IMR-90 (cell line): ENCODE results near the gene DUSP10. TPM values are rescaled to one million over a fixed set of nuclear protein-coding genes. Genes with fewer than 3 reads are reported as not detected.

Experiments used
- ATAC-seq: fragments of 200-7000 bp; cut with Tn5 transposase; 2 replicates; pipeline ENCODE4 v1.9.1; 2020; ENCODE audit warnings: low read depth, mild to moderate bottlenecking, moderate library complexity
- BruUV-seq: library from RNA; stranded (reverse); fragments of 400-500 nt; replicated peaks from 2 replicates; lab custom pipeline; 2021; lab: Mats Ljungman, UMichigan
- CTCF ChIA-PET: fragments of 300-600 bp; formaldehyde crosslinking; extraction: SDS; loops from one replicate; lab custom pipeline; 2021; ENCODE audit warnings: antibody characterized with exemption; lab: Yijun Ruan, JAX
- POLR2A ChIA-PET: fragments of 300-600 bp; sonication (Branson Sonifier 250); formaldehyde crosslinking; loops from one replicate; lab custom pipeline; 2022; ENCODE audit warnings: antibody characterized with exemption; ENCODE audit not compliant: unreplicated experiment; lab: Charles Lee
- DNase-seq: peaks from one replicate; pipeline ENCODE4 v3.0.0; 2013
- H2AFZ ChIP-seq: replicated peaks from 2 replicates; pipeline ENCODE3; 2013; ENCODE audit warnings: low read length, mild to moderate bottlenecking; ENCODE audit not compliant: poor library complexity
- H2AK5ac ChIP-seq: 2 replicates; pipeline ENCODE4 v1.6.1; 2013; ENCODE audit warnings: low read depth, low read length, inconsistent platforms
- H2AK9ac ChIP-seq: replicated peaks from 2 replicates; pipeline ENCODE3; 2013; ENCODE audit warnings: mild to moderate bottlenecking, low read depth, low read length, moderate library complexity; ENCODE audit not compliant: poor library complexity
- H2BK120ac ChIP-seq: 2 replicates; pipeline ENCODE4 v1.6.1; 2013; ENCODE audit warnings: low read depth, low read length, inconsistent platforms
- H2BK15ac ChIP-seq: 3 replicates; pipeline ENCODE4 v1.6.1; 2013; ENCODE audit warnings: low read depth, low read length, inconsistent platforms
- H2BK20ac ChIP-seq: 2 replicates; pipeline ENCODE4 v1.6.1; 2013; ENCODE audit warnings: low read depth, mild to moderate bottlenecking, inconsistent platforms, low read length, moderate library complexity
- H2BK5ac ChIP-seq: 2 replicates; pipeline ENCODE4 v1.6.1; 2013; ENCODE audit warnings: mild to moderate bottlenecking, low read depth, low read length, inconsistent platforms; ENCODE audit not compliant: poor library complexity, severe bottlenecking
- H3K14ac ChIP-seq: replicated peaks from 2 replicates; pipeline ENCODE4 v1.6.1; 2013; ENCODE audit warnings: low read depth, low read length, inconsistent platforms
- H3K18ac ChIP-seq: 2 replicates; pipeline ENCODE4 v1.6.1; 2013; ENCODE audit warnings: low read depth, low read length, control low read depth
- H3K23ac ChIP-seq: 2 replicates; pipeline ENCODE4 v1.6.1; 2013; ENCODE audit warnings: low read depth, low read length, inconsistent platforms
- H3K27ac ChIP-seq: 2 replicates; pipeline ENCODE4 v1.5.1; 2013; ENCODE audit warnings: mild to moderate bottlenecking, control low read depth, low read length; ENCODE audit not compliant: insufficient read depth
- H3K27me3 ChIP-seq: 2 replicates; pipeline ENCODE4 v1.6.1; 2013; ENCODE audit warnings: low read length; ENCODE audit not compliant: control insufficient read depth, insufficient read depth
- H3K36me3 ChIP-seq: 2 replicates; pipeline ENCODE4 v1.6.1; 2013; ENCODE audit warnings: low read length, mixed read lengths; ENCODE audit not compliant: control insufficient read depth, insufficient read depth
- H3K4ac ChIP-seq: 2 replicates; pipeline ENCODE4 v1.6.1; 2013; ENCODE audit warnings: low read depth, low read length, inconsistent platforms
- H3K4me1 ChIP-seq: 2 replicates; pipeline ENCODE4 v1.6.1; 2013; ENCODE audit warnings: low read length, mixed read lengths; ENCODE audit not compliant: control insufficient read depth, insufficient read depth
- H3K4me2 ChIP-seq: 2 replicates; pipeline ENCODE4 v1.6.1; 2013; ENCODE audit warnings: low read depth, mild to moderate bottlenecking, control low read depth, low read length, moderate library complexity
- H3K4me3 ChIP-seq: 2 replicates; pipeline ENCODE4 v1.5.1; 2013; ENCODE audit warnings: low read depth, mild to moderate bottlenecking, control low read depth, low read length, moderate library complexity; ENCODE audit not compliant: insufficient read depth
- H3K56ac ChIP-seq: 2 replicates; pipeline ENCODE4 v1.6.1; 2013; ENCODE audit warnings: low read length, inconsistent platforms; ENCODE audit not compliant: insufficient read depth; ENCODE audit errors: extremely low read depth
- H3K79me1 ChIP-seq, 2 experiments: 2 replicates each; pipeline ENCODE4 v1.6.1; 2013; ENCODE audit warnings: low read length in 2 of 2, inconsistent platforms in 1 of 2, low read depth in 1 of 2
- H3K9ac ChIP-seq: 2 replicates; pipeline ENCODE4 v1.6.1; 2013; ENCODE audit warnings: low read depth, low read length, control low read depth
- H3K9me1 ChIP-seq: 2 replicates; pipeline ENCODE4 v1.6.1; 2013; ENCODE audit warnings: low read length, inconsistent platforms; ENCODE audit not compliant: insufficient read depth
- H3K9me3 ChIP-seq: 2 replicates; pipeline ENCODE4 v1.6.1; 2013; ENCODE audit warnings: low read length; ENCODE audit not compliant: control insufficient read depth, insufficient read depth
- H4K20me1 ChIP-seq: 2 replicates; pipeline ENCODE4 v1.6.1; 2013; ENCODE audit warnings: low read length, inconsistent platforms; ENCODE audit not compliant: insufficient read depth
- H4K5ac ChIP-seq: 2 replicates; pipeline ENCODE4 v1.6.1; 2013; ENCODE audit warnings: mild to moderate bottlenecking, low read depth, low read length, control low read depth
- H4K8ac ChIP-seq, 2 experiments: 2 replicates each; pipeline ENCODE4 v1.6.1; 2013; ENCODE audit warnings: low read depth in 2 of 2, low read length in 2 of 2, control low read depth in 1 of 2, inconsistent platforms in 1 of 2
- H4K91ac ChIP-seq: 2 replicates; pipeline ENCODE4 v1.6.1; 2013; ENCODE audit warnings: low read depth, low read length, inconsistent platforms; ENCODE audit not compliant: insufficient read depth
- BHLHE40 ChIP-seq: fragments of 150-350 bp; IDR thresholded peaks from 2 replicates; pipeline ENCODE4 v1.6.1; 2016; ENCODE audit warnings: mild to moderate bottlenecking, low read depth, low read length
- CEBPB ChIP-seq: IDR thresholded peaks from 2 replicates; pipeline ENCODE4 v1.6.1; 2012; ENCODE audit warnings: low read depth, low read length, improper control_type of control experiment
- CHD1 ChIP-seq: IDR thresholded peaks from 2 replicates; pipeline ENCODE4 v1.6.1; 2012; ENCODE audit warnings: low read depth, low read length, improper control_type of control experiment
- CTCF ChIP-seq: conservative IDR thresholded peaks from 2 replicates; pipeline ENCODE4 v1.5.1; 2012; ENCODE audit warnings: mild to moderate bottlenecking, low read depth, low read length, improper control_type of control experiment
- FOS ChIP-seq: fragments of 150-350 bp; IDR thresholded peaks from 2 replicates; pipeline ENCODE4 v1.6.1; 2016; ENCODE audit warnings: low read depth, low read length
- MAFK ChIP-seq: IDR thresholded peaks from 2 replicates; pipeline ENCODE4 v1.6.1; 2012; ENCODE audit warnings: low read depth, low read length, improper control_type of control experiment
- MAZ ChIP-seq: IDR thresholded peaks from 2 replicates; pipeline ENCODE4 v1.6.1; 2012; ENCODE audit warnings: low read depth, mild to moderate bottlenecking, low read length, improper control_type of control experiment, moderate library complexity, borderline replicate concordance
- MXI1 ChIP-seq: IDR thresholded peaks from 2 replicates; pipeline ENCODE4 v1.6.1; 2012; ENCODE audit warnings: low read depth, mild to moderate bottlenecking, low read length, moderate library complexity, borderline replicate concordance
- NFE2L2 ChIP-seq: fragments of 150-350 bp; IDR thresholded peaks from 2 replicates; pipeline ENCODE4 v1.6.1; 2016; ENCODE audit warnings: low read depth, mild to moderate bottlenecking, low read length
- POLR2A ChIP-seq: IDR thresholded peaks from 2 replicates; pipeline ENCODE4 v1.6.1; 2012; ENCODE audit warnings: mild to moderate bottlenecking, low read depth, low read length
- RAD21 ChIP-seq: IDR thresholded peaks from 2 replicates; pipeline ENCODE4 v1.6.1; 2012; ENCODE audit warnings: low read length, improper control_type of control experiment
- RCOR1 ChIP-seq: IDR thresholded peaks from 2 replicates; pipeline ENCODE4 v1.6.1; 2012; ENCODE audit warnings: mild to moderate bottlenecking, low read length, improper control_type of control experiment; ENCODE audit not compliant: insufficient replicate concordance
- RFX5 ChIP-seq: IDR thresholded peaks from 2 replicates; pipeline ENCODE4 v1.8.0; 2012; ENCODE audit warnings: low read depth, mild to moderate bottlenecking, low read length, moderate library complexity
- SMC3 ChIP-seq: fragments of 150-350 bp; IDR thresholded peaks from 2 replicates; pipeline ENCODE4 v1.6.1; 2016; ENCODE audit warnings: low read depth, mild to moderate bottlenecking, antibody characterized with exemption, low read length, moderate library complexity
- USF2 ChIP-seq: fragments of 150-350 bp; IDR thresholded peaks from 2 replicates; pipeline ENCODE4 v1.6.1; 2017; ENCODE audit warnings: mild to moderate bottlenecking, antibody characterized with exemption, low read length, low read depth
- WGBS, 2 experiments: methylation state at CpG; one replicate each; pipeline versions ENCODE4 v1.1.5 to v1.1.7; 2013; ENCODE audit warnings: missing lambda C conversion rate in 2 of 2; ENCODE audit not compliant: insufficient read length in 1 of 2; ENCODE audit errors: extremely low coverage in 2 of 2; 5-methylcytosine and 5-hydroxymethylcytosine counted together
- dilution Hi-C: fragments of 300-500 bp; cut with HindIII; formaldehyde crosslinking; loops from one replicate; pipeline ENCODE4 v1.14.3; 2018; ENCODE audit warnings: low sequenced_read_pairs; ENCODE audit not compliant: unreplicated experiment
- in situ Hi-C: fragments of 300-500 bp; cut with MboI; formaldehyde crosslinking; loops from 3 replicates; pipeline ENCODE4 v1.14.3; 2019; ENCODE audit warnings: low sequenced_read_pairs, inconsistent platforms, mixed read lengths
- intact Hi-C: fragments of 100-400 bp; cut with micrococcal nuclease; formaldehyde crosslinking; loops from 2 replicates; pipeline ENCODE4 v1.10.0; 2022
- polyA plus RNA-seq, 3 experiments: library from polyadenylated mRNA; depleted of rRNA; stranded (reverse); fragments of >200 nt; gene quantifications; 2 replicates each; pipeline ENCODE4 v1.2.3, GENCODE V29; 2012; ENCODE audit warnings: low replicate concordance in 1 of 3
- total RNA-seq: library from RNA; depleted of rRNA; stranded (reverse); fragments of >200 nt; gene quantifications from 2 replicates; pipeline ENCODE4 v1.2.3, GENCODE V29; 2012
- TF ChIP-seq, protein P1 (sequence below): fragments of 150-350 bp; IDR thresholded peaks from 2 replicates; pipeline ENCODE4 v1.6.1; 2016; ENCODE audit warnings: low read depth, mild to moderate bottlenecking, low read length, moderate library complexity, borderline replicate concordance

Gene DUSP10
- total and polyA plus RNA-seq, 2 of the 4 experiments (the other 2 are of a cell fraction): 41.7 to 59.1 TPM

GRCh38 chr1:221667504-221667903, 74.4 kb downstream of the DUSP10 start:
- peak; percentile 60 for ATAC-seq

More at GRCh38 chr1:221667504-221667903, 74.4 kb downstream of the DUSP10 start:
- WGBS, 2 experiments: no CpG with 5 or more reads among the region's 3 CpGs
- Histone ChIP-seq H3K4me3 (no peak overlapping the region), H2BK15ac (peak overlapping the region; percentile 35; the same call in 1 of the 3 replicates), H3K27me3 (no peaks in the 10 kb centered on the region), H4K91ac (no peak overlapping the region), H2AK9ac (no peak overlapping the region), H4K5ac (no peak overlapping the region), H3K9ac (no peak overlapping the region), H4K8ac (no peak overlapping the region; a peak in 1 of 4 replicates), H3K79me1 (no peaks in the 10 kb centered on the region), H3K14ac (no peak overlapping the region), H2BK5ac (peak overlapping the region; percentile 30), H3K27ac (no peak overlapping the region), H2BK120ac (no peak overlapping the region), H3K36me3 (no peaks in the 10 kb centered on the region), H3K4ac (no peak overlapping the region), H3K9me1 (no peaks in the 10 kb centered on the region), H3K9me3 (no peaks in the 10 kb centered on the region), H3K56ac (no peak overlapping the region), H2BK20ac (no peak overlapping the region), H3K4me1 (peaks cover 8% of the 10 kb centered on the region), H3K4me2 (no peak overlapping the region; the same call in 1 of the 2 replicates), H2AFZ (no peak overlapping the region), H3K23ac (no peak overlapping the region), H2AK5ac (no peak overlapping the region), H3K18ac (no peak overlapping the region), H4K20me1 (no peaks in the 10 kb centered on the region)
- TF ChIP-seq MAFK (no peak), FOS (peak; percentile 90), MAZ (no peak), CTCF (no peak), BHLHE40 (peak; percentile 36; the same call in 1 of the 2 replicates), POLR2A (no peak), RAD21 (no peak), RFX5 (no peak), NFE2L2 (peak; percentile 25; the same call in 1 of the 2 replicates), MXI1 (no peak), CEBPB (peak; percentile 99), SMC3 (no peak), CHD1 (no peak), RCOR1 (no peak), USF2 (peak; percentile 55; the same call in 1 of the 2 replicates)
- TF ChIP-seq, protein P1, sequence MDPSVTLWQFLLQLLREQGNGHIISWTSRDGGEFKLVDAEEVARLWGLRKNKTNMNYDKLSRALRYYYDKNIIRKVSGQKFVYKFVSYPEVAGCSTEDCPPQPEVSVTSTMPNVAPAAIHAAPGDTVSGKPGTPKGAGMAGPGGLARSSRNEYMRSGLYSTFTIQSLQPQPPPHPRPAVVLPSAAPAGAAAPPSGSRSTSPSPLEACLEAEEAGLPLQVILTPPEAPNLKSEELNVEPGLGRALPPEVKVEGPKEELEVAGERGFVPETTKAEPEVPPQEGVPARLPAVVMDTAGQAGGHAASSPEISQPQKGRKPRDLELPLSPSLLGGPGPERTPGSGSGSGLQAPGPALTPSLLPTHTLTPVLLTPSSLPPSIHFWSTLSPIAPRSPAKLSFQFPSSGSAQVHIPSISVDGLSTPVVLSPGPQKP: no peak
- DNase-seq: peak; percentile 90
- no TSS peak for BruUV-seq
- intact Hi-C loops (no loop called here), dilution Hi-C loops (no loop called here), in situ Hi-C loops (no loop called here)
- ChIA-PET CTCF (interaction anchor here (1.1 kb wide), 1 partner anchor 9 kb away, joined by 3 read pairs; no protein-coding TSS in a partner anchor), POLR2A (no interaction called here)
